ENCODE measurements around the gene RAB27B. TPM values are rescaled to one million over a fixed set of nuclear protein-coding genes. Genes with fewer than 3 reads are reported as not detected.

The RAB27B gene
- total RNA-seq, 1 experiment from 2014 or later, result 13.2 TPM

GRCh38 chr18:54825601-54826344 is 2.5 kb upstream of the RAB27B start:
- ChIA-PET POLR2A (ENCODE audit: unreplicated experiment) (no interaction called here), CTCF (no interaction called here)
- H3K79me2 ChIP-seq (ENCODE audit: low read length), result peaks cover 21% of the 10 kb centered on the region
- no TSS peak for BruUV-seq (replicated peaks)
- ATAC-seq (no peak), DNase-seq (no peak)
- peaks cover 62% of the 10 kb centered on the region for H3K4me1 ChIP-seq (ENCODE audit: insufficient read depth, low read length)
- no peaks in the 10 kb centered on the region for H3K9me2 ChIP-seq (replicated peaks; ENCODE audit: low read length)
- H4K20me1 ChIP-seq (ENCODE audit: low read length), result no peaks in the 10 kb centered on the region
- no peak overlapping the region for H3K4me3 ChIP-seq (ENCODE audit: low read length)
- intact Hi-C loops (cut with micrococcal nuclease), result loop anchor here (5.0 kb wide), 1 partner anchor 122 kb away; no protein-coding TSS in a partner anchor
- TF ChIP-seq CTCF (conservative IDR thresholded peaks at IDR 0.05; ENCODE audit: low read depth, low read length) (no peak), EZH2phosphoT487 (IDR thresholded peaks at IDR 0.05; ENCODE audit: borderline replicate concordance, low read length) (no peak)
- no peaks in the 10 kb centered on the region for H3K9me3 ChIP-seq (ENCODE audit: low read length)
- no peaks in the 10 kb centered on the region for H3F3A ChIP-seq (ENCODE audit: low read length, unreplicated experiment)
- no peaks in the 10 kb centered on the region for H3K27me3 ChIP-seq (ENCODE audit: low read length)
- H3K9ac ChIP-seq (ENCODE audit: low read length), result no peak overlapping the region
- H3K36me3 ChIP-seq (ENCODE audit: low read depth, low read length), result no peaks in the 10 kb centered on the region
- no peak overlapping the region for H2AFZ ChIP-seq (ENCODE audit: low read length)
- no peak overlapping the region for H3K27ac ChIP-seq (ENCODE audit: low read length)
- H3K4me2 ChIP-seq (ENCODE audit: low read length), result no peak overlapping the region

GRCh38 chr18:54828986-54829385 is 709 bp downstream of the RAB27B start:
- Histone ChIP-seq H3K4me2 (ENCODE audit: low read length) (peak overlapping the region; percentile 89), H3K36me3 (ENCODE audit: low read depth, low read length) (peaks cover 4% of the 10 kb centered on the region; the same call in 1 of the 2 replicates), H2AFZ (ENCODE audit: low read length) (peak overlapping the region; percentile 69), H3F3A (ENCODE audit: low read length, unreplicated experiment) (no peaks in the 10 kb centered on the region), H3K27me3 (ENCODE audit: low read length) (no peaks in the 10 kb centered on the region), H3K4me3 (ENCODE audit: low read length) (peak overlapping the region; percentile 77), H3K27ac (ENCODE audit: low read length) (peak overlapping the region; percentile 94), H3K9me2 (replicated peaks; ENCODE audit: low read length) (no peaks in the 10 kb centered on the region), H3K9ac (ENCODE audit: low read length) (peak overlapping the region; percentile 82), H3K79me2 (ENCODE audit: low read length) (peaks cover 36% of the 10 kb centered on the region), H3K9me3 (ENCODE audit: low read length) (no peaks in the 10 kb centered on the region), H3K4me1 (ENCODE audit: insufficient read depth, low read length) (peaks cover 44% of the 10 kb centered on the region), H4K20me1 (ENCODE audit: low read length) (no peaks in the 10 kb centered on the region)
- BruUV-seq (replicated peaks), result no TSS peak
- POLR2A ChIA-PET (ENCODE audit: unreplicated experiment), result interaction anchor here (0.6 kb wide), 1 partner anchor 809 kb away, joined by 21 read pairs; no protein-coding TSS in a partner anchor
- ATAC-seq (peak; percentile 14; the same call in 1 of the 2 replicates), DNase-seq (no peak)
- intact Hi-C loops (cut with micrococcal nuclease), result loop anchor here (1.0 to 5.0 kb wide), 6 partner anchors 24 to 150 kb away; no protein-coding TSS in a partner anchor
- no peak for TF ChIP-seq EZH2 (IDR thresholded peaks at IDR 0.05; ENCODE audit: low read length, unreplicated experiment)
- no peak for TF ChIP-seq CTCF (conservative IDR thresholded peaks at IDR 0.05; ENCODE audit: low read depth, low read length)
- TF ChIP-seq EZH2phosphoT487 (IDR thresholded peaks at IDR 0.05; ENCODE audit: borderline replicate concordance, low read length), result no peak
- CTCF ChIA-PET, result no interaction called here

- intact Hi-C loops (cut with micrococcal nuclease), result loop anchor here (2.0 to 5.0 kb wide), 3 partner anchors 63 to 151 kb away; no protein-coding TSS in a partner anchor
- H3K4me2 ChIP-seq (ENCODE audit: low read length), result peak overlapping the region; percentile 89
- no peak overlapping the region for H2AFZ ChIP-seq (ENCODE audit: low read length)
- H3F3A ChIP-seq (ENCODE audit: low read length, unreplicated experiment), result no peaks in the 10 kb centered on the region
- peaks cover 35% of the 10 kb centered on the region for H3K4me1 ChIP-seq (ENCODE audit: insufficient read depth, low read length)
- H3K27ac ChIP-seq (ENCODE audit: low read length), result peak overlapping the region; percentile 94
- TF ChIP-seq EZH2phosphoT487 (IDR thresholded peaks at IDR 0.05; ENCODE audit: borderline replicate concordance, low read length) (no peak), CTCF (conservative IDR thresholded peaks at IDR 0.05; ENCODE audit: low read depth, low read length) (no peak), EZH2 (IDR thresholded peaks at IDR 0.05; ENCODE audit: low read length, unreplicated experiment) (no peak)
- DNase-seq (peak; percentile 90), ATAC-seq (no peak)
- ChIA-PET POLR2A (ENCODE audit: unreplicated experiment) (interaction anchor here (0.6 kb wide), 1 partner anchor 12 kb away, joined by 3 read pairs; no protein-coding TSS in a partner anchor), CTCF (no interaction called here)
- H3K27me3 ChIP-seq (ENCODE audit: low read length), result no peaks in the 10 kb centered on the region
- peak overlapping the region; percentile 82; the same call in 1 of the 2 replicates for H3K9ac ChIP-seq (ENCODE audit: low read length)
- no TSS peak for BruUV-seq (replicated peaks)
- H3K4me3 ChIP-seq (ENCODE audit: low read length), result peak overlapping the region; percentile 77
- H4K20me1 ChIP-seq (ENCODE audit: low read length), result no peaks in the 10 kb centered on the region
- peaks cover 4% of the 10 kb centered on the region; the same call in 1 of the 2 replicates for H3K36me3 ChIP-seq (ENCODE audit: low read depth, low read length)
- H3K9me2 ChIP-seq (replicated peaks; ENCODE audit: low read length), result no peaks in the 10 kb centered on the region
- H3K9me3 ChIP-seq (ENCODE audit: low read length), result no peaks in the 10 kb centered on the region
- H3K79me2 ChIP-seq (ENCODE audit: low read length), result peaks cover 36% of the 10 kb centered on the region
Observed at GRCh38 chr18:54829856-54830255, 1.6 kb downstream of the RAB27B start.
